HG02973 (cell line): ENCODE measurements around the gene GNB1L.
A peak's percentile ranks its signal among the peaks of the same experiment; 100 is the strongest.

Experiments
- ATAC-seq: cut with Tn5 transposase; IDR thresholded peaks from one replicate; pipeline ENCODE4 v1.9.1; 2021; ENCODE audit warnings: moderate library complexity; ENCODE audit not compliant: unreplicated experiment

Gene GNB1L

GRCh38 chr22:19854778-19855503, at the start of gene GNB1L, which contains the start of gene RTL10:
GNB1L (minus strand) TSS chr22:19854874; CDS start chr22:19821355, 33,519 bp downstream.
RTL10 (minus strand) TSS chr22:19854874; CDS start chr22:19852261, 2,613 bp downstream.
- peak; percentile 75 for ATAC-seq

DNA sequence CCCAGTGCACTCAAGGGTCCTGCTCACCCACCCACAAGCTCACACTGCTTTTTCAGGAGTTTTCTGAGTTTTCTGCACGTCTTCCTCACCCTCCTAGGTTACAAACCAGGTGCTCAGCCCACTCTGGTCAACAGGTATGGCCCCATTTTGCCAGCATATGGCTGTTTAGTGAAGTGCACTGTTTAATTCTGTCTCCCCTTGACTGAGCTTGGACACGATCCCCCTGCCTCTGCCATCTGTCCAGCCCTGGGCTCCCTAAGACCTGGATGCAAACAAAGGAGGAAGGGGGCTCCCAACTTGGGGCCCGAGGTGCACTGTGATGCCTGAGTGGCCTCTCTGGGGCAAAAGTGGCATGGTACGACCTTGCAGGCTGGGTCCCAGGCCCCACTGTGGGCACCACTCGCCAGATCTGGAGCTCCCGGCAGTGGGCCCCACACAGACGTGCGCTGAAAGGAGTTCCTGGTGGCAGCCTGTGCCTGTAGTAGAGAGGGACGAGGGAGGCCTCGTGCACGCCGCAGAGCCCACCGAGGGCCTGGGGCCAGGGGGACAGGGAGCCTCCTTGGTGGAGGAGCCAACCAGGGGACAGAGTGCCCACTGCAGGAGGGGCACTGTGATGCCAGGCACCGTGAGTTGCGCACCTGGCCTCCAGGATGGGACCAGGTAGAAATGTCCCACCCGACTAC, 49.6 kb upstream of the GNB1L start:
- ATAC-seq, result no peak

GRCh38 chr22:19903513-19903912, 48.8 kb upstream of the GNB1L start:
- no peak for ATAC-seq

DNA sequence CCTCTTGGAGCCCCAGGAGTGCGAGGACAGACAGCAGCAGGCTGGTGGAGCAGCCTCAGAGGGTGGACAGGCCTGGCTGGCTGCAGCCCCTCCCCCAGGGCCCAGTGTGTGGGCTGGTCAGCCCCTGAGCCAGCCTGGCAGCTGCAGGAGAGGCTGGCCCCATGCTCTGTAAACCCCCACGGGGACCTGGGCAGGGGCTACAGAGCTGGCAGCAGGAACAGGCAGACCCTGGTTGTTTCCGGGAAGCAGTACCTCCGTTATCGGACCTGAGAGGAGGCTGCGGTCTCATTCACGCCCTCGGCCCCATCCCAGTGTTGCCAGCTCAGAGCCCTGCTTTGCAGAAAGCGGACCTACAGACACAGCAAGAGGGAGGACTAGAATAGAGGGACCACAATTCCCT, 48.4 kb upstream of the GNB1L start:
- ATAC-seq, result no peak

DNA sequence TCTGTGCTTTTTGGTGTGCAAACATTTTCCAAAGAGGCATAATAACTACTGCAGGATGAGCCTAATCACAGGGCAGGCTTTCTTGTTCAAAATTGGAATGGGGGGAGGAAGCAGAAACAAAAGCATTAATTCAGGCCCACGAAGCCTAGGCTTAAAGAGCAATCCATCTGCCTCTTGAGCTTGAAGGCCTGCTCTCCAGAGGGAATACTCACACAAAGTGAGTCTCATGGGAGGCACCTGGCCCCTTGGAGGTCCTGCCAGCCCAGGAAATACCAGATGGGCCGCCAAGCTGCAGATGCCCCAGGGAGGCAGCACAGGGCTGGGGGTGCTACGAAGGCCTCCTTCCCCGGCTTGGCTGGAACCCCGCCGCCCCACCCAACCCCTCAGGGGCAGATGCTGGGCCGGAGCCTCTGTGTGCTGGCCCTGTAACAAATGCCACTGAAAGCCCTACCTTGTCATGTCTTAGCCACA, 47.6 kb upstream of the GNB1L start:
- ATAC-seq, result no peak

- ATAC-seq, result no peak
These were observed 47.0 kb upstream of the GNB1L start for GRCh38 chr22:19901577-19902244.

DNA sequence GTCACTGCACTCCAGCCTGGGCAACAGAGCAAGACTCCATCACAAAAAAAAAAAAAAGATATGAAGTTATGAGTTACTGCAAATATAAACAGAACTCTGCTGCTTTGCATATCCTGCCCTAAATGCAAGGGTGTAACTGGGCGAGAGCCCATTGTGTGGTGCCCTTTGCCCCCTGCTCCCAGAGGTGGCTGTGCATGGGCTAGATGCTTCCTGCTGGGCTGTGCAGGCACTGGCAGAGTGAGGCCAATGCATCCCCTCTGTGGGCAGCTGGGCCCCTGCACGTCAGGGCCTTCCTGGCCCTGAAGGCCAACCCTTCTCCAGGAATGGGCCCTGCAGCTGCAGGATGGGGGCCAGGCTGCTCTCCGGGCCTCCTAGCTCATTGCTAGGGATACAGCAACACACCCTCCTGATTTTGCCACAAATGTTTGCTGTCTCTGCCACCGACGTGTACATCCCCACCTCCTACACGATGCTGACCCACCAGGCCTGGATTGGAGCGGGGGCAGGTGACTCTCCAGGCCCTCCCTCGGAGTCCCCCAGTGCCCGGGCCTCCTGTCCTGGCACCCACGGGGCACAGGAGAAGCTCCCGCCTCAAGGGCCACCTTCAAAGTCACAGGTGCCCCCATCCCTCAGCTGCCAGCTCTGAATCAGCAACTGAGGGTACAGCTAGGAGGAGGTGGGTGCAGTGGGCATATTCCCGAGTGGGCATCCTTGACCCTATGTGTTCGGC, 46.2 kb upstream of the GNB1L start:
- ATAC-seq, result no peak

DNA sequence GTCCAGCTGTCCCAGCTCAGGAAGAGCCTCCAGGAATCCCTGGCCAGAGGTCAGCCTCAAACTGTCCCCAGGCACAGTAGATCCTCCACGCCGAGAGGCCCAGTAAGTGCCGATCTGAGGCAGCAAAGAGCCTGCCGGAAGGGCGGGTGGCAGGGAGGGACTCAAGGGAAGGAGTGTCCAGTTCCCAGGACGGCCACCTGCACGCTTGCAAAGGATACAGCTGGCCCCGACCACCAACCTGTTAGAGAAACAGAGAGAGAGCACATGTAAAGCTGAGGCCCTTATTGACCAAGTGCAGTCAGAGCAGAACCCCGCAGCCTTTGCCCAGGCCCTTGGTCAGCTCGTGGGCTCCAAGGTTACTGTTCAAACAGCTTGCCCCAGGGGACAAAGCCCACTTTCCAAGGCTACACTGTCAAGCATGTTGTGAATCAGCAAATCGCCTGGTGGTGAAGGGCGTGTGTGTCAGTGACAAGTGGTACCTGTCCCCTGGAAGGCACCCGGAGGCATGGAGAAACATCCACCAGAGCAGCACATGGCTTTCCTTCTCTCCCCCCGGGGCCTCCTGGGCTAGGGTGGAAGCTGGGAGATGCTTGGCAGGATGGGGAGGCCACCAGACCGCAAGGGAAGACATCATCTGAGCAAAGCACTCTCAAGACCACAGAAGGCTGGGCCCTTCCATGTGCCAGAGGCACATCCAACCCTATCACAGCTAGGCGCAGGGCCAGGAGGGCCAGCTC, 44.3 kb upstream of the GNB1L start:
- no peak for ATAC-seq

DNA sequence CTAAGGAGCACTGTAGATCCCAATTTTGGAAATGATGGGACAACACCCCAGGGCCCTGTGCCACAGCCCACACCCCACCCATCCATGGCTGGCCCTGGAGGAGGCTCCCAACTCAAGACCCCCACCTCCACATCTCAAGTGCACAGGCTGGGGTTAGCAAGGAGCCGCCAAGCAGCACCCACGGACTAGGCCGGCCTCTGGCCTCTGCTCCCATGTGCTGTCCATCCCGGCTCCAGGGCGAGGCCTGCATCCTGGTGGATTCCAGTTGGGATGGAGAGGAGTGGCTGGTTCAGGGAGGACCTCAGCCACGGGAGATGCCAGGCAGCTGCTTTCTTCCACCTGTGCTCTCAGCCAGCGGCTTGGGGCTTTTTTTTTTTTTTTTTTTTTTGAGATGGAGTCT, 43.5 kb upstream of the GNB1L start:
- ATAC-seq, result no peak

- no peak for ATAC-seq
These were observed 43.1 kb upstream of the GNB1L start for GRCh38 chr22:19897726-19898125.

- ATAC-seq, result no peak
These were observed 42.1 kb upstream of the GNB1L start for GRCh38 chr22:19896665-19897355.

- no peak for ATAC-seq
These were observed 40.6 kb upstream of the GNB1L start for GRCh38 chr22:19895160-19895849.

DNA sequence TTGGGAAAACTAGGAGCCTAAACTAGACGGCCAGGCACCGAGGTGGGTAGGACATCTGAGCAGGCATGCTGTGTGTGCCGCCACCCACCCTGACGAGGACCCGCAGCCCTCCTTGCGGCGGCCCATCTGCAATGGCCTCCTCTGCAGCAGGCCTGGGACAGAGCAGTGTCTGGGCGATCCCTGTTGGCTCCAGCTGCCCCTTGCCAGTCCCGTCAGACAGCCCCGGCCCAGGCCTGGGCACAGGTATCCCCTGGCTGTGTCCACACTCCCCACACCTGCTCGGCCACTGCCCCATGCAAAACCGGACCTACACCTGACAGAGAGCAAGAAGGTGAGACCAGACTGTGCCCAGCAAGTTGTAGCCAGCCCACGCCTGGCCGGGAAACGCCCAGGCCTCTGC, 38.7 kb upstream of the GNB1L start:
- ATAC-seq, result no peak

DNA sequence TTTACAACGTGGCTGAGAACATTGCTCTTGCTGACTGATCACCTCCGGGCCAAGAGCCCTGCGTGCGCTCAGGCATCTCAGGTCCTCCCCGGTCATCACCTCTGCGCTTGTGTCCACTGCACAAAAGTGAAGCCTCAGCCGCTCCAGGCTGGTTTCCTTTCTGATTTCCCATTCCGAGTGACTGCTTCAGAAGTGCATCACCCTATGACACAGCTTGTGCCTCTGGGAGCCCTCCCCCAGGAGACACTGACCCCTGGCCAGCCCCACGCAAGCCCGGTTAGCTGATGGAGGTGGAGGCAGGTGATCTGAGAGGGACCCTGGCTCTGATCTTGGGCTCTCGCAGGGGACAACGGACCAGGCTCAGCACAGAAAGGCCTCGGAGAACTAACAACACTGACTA, 38.3 kb upstream of the GNB1L start:
- ATAC-seq, result no peak

DNA sequence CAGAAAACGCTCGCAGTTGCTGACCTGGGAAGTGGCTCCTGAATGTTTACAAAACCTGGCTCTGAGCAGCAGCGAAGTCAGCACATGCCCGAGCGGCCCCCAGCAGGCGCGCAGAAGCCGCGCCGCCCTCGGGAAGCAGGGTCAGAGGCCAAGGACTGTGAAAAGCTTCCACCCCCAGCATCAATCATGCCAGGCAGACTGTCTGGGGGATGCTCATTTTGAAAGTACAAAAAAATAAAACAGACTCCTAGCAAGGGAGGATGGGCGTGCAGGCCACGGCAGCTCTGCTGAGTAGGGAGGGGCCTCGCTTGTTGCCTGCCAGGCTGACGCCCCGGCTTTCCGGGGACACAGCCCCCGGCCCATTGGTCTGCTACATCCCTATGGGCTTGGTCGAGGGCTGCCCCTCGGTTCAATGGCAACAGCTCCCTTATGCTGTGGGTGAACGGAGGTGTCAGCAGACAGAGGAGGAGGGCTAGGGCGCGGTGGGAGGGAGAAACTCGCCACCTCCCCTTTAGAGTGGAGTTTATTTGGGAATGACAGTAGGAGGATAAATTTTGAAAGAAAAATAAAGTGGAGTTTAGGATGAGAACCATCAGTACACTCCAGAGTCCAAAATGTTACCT, 37.7 kb upstream of the GNB1L start:
- no peak for ATAC-seq

GRCh38 chr22:19891317-19892256, 36.9 kb upstream of the GNB1L start:
- no peak for ATAC-seq

GRCh38 chr22:19890502-19891316, 36.0 kb upstream of the GNB1L start:
- no peak for ATAC-seq
